G401 (cell line): ENCODE data around the gene BAZ2B. TPM values are rescaled to one million over a fixed set of nuclear protein-coding genes. Genes with fewer than 3 reads are reported as not detected.

Source experiments
- DNase-seq: peaks from one replicate; pipeline ENCODE4 v3.0.0-alpha.2; 2015; ENCODE audit warnings: low spot score
- in situ Hi-C: cut with HindIII; loops from 2 replicates; pipeline ENCODE4 v1.10.0; 2016; ENCODE audit warnings: low sequenced_read_pairs, mixed read lengths
- total RNA-seq: library from RNA; depleted of rRNA; stranded (reverse); fragments of >200 nt; shearing (Covaris generic); gene quantifications from 2 replicates; pipeline ENCODE4 v1.2.3, GENCODE V29; 2014; rRNA removed

Gene BAZ2B
- total RNA-seq, 1 experiment from 2014 or later: 28.8 TPM

DNA sequence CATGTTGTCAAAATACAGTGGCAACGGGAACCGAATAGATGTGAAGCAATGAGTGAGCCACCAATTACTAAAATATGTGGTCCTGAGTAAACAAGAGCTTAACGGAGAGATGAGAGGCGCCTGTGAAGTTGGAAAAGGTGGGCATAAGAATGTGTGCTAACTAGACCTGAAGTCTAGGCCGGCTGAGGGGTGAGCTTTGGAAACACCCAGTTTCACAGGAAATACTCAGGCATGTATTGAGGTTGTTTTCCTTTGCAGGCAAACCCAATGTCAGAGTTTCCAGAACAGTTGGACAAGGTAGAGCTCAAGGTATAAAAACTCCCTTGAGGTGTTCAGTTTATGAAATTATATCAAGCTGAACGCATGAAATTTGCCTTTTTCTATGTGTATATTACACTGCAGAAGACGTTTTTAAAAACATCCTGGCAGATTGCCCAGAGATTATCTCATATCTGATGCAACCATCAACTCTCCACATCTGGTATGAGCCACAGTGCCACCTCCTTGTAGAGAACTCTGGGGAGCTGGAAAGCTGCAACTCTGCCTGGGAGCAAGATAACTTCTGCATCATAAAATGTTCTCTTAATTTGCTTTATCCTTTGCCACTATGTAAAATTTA is 325.9 kb downstream of the BAZ2B start:
- in situ Hi-C loops: no loop called here
- no peak for DNase-seq

DNA sequence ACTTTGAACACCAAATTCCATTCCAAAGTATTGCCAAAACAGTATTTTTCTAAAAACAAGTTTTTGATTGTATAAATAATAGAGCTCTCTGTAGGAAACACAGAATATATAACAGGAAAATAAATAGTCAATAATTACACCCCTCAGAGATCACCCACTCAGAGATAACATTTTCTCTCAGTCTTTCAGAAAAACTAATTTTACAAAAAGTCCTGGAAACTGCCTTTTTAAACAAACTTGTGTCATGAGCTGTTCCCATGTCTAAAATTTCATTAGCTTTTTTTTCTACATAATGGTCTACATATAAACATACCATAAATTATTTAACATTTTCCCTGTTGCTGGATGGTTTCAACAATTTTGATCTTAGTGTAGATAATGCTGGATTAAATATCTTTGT is 328.6 kb downstream of the BAZ2B start:
- no peak for DNase-seq
- in situ Hi-C loops: no loop called here

- in situ Hi-C loops: no loop called here
- peak; percentile 97 for DNase-seq
Measured at GRCh38 chr2:159286709-159287441, 329.5 kb downstream of the BAZ2B start.

- in situ Hi-C loops: no loop called here
- peak; percentile 76 for DNase-seq
Measured at GRCh38 chr2:159285929-159286708, 330.2 kb downstream of the BAZ2B start, which contains the start of gene WDSUB1. TSS of gene WDSUB1 (minus strand) at chr2:159286703. CDS start at chr2:159283069, 3,634 bp downstream.

GRCh38 chr2:159285433-159285832 is 330.9 kb downstream of the BAZ2B start:
- in situ Hi-C loops: no loop called here
- DNase-seq: no peak

GRCh38 chr2:159283529-159283928 is 332.8 kb downstream of the BAZ2B start:
- no peak for DNase-seq
- in situ Hi-C loops: no loop called here

GRCh38 chr2:159281002-159281401 is 335.3 kb downstream of the BAZ2B start:
- in situ Hi-C loops: no loop called here
- no peak for DNase-seq

GRCh38 chr2:159279700-159280099 is 336.6 kb downstream of the BAZ2B start:
- in situ Hi-C loops: no loop called here
- no peak for DNase-seq

DNA sequence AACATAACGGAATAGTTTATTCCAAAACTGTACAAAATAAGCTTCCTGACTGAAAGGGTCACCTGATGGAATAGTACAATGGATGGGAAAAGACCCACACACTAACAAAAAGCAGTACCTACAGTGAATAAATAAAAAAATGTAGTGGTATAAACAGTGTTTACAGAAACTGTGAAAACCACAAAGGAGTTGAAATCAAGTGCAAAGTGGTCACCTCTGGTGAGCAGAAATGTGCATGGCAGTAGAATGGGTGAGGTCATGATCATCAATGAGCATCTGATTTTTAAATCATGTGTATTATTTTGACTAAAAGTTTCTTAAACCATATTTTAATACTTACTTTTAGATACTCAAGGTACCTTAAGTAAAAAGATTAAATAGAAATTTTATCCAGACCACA is 341.2 kb downstream of the BAZ2B start:
- in situ Hi-C loops: no loop called here
- DNase-seq: no peak

DNA sequence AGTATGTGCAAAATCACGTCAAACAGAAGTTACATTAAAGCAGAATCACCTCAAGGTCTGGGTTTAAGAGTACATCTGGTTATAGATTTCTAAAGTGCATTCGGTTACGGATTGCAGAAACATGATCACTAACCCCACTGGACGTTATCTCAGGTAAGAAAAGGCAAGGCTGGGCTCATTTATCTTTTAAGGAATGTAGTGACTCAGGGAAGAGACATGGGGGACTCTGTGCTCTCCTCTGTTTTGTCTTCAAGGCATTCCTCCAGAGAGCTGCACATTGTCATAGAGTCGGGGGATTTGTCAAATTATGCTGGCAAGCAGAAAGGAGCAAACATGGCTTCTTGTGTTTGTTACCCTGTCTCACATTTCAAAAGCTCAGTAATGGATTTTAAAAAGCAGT is 344.2 kb downstream of the BAZ2B start:
- in situ Hi-C loops: no loop called here
- DNase-seq: no peak

DNA sequence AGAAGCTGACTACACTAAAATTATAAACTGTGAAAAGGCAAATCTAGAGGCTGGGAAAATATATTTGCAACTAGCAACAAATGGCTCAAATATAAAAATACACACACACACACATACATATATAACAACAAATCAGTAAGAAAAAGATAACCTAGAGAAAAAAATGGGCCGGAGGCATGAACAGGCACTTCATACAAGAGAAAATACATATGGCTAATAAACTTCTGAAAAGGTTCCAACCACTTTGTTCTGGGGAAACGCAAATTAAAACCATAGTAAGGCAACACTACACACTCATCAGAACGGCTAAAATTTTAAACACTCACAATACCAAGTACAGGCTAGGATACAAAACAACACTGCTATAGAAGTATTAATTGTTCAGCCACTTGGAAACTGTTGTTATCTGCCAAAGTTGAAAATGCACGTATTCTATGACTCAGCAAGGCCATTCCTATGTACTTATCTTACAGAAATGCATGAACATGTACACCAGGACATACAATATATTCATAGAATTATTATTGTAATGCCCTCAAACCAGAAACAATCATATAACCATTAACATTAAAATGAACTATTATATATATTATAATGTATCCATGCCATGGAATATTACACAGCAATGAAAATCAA is 345.5 kb downstream of the BAZ2B start:
- no peak for DNase-seq
- in situ Hi-C loops: no loop called here

Other genes with a start within 250 kb of the BAZ2B start
- gene MARCHF7, start 96.0 kb upstream of the BAZ2B start, total RNA-seq: 144 and 189 TPM in 2 replicates
- gene CD302, start 181.7 kb upstream of the BAZ2B start, total RNA-seq: not detected in 2 replicates